Ishikawa (cell line): ENCODE results near the gene KCNMB2.

ENCODE experiments used
- EP300 ChIP-seq: IDR thresholded peaks from 2 replicates; pipeline ENCODE4 v1.6.1; 2012; ENCODE audit warnings: borderline replicate concordance
- FOXM1 ChIP-seq: IDR thresholded peaks from 2 replicates; pipeline ENCODE4 v1.6.1; 2012; ENCODE audit warnings: low read depth, borderline replicate concordance
- MAX ChIP-seq: IDR thresholded peaks from 2 replicates; pipeline ENCODE4 v1.6.1; 2012
- NFIC ChIP-seq: IDR thresholded peaks from 2 replicates; pipeline ENCODE4 v1.6.1; 2012
- RAD21 ChIP-seq: IDR thresholded peaks from 2 replicates; pipeline ENCODE4 v1.6.1; 2012; ENCODE audit warnings: low read depth
- REST ChIP-seq: IDR thresholded peaks from 2 replicates; pipeline ENCODE4 v1.6.1; 2012; ENCODE audit warnings: low read depth, mild to moderate bottlenecking
- USF1 ChIP-seq: IDR thresholded peaks from 2 replicates; pipeline ENCODE4 v1.6.1; 2012
- ZBTB7A ChIP-seq: IDR thresholded peaks from 2 replicates; pipeline ENCODE4 v1.6.1; 2012; ENCODE audit warnings: low read depth

GRCh38 chr3:178637802-178638201 is 101.6 kb downstream of the KCNMB2 start:
- TF ChIP-seq ZBTB7A, result no peak
- no peak for TF ChIP-seq EP300
- no peak for TF ChIP-seq REST
- TF ChIP-seq USF1, result no peak
- TF ChIP-seq MAX, result no peak
- TF ChIP-seq RAD21, result no peak
- no peak for TF ChIP-seq FOXM1
- TF ChIP-seq NFIC, result no peak
